ENCODE data around the gene EIF4G2.
"Not testable (repeated sequence)": the region's sequence is repeated elsewhere in the genome, so short reads cannot be mapped to it uniquely, and the experiment has no call there.

The EIF4G2 gene
- total RNA-seq = 1,374 reads per million, percentile 100 among the genes with 10 or more reads in this experiment

- peak; percentile 96 for DNase-seq
Observed at GRCh38 chr11:10808553-10809372, at the start of gene EIF4G2. EIF4G2 (minus strand) TSS chr11:10808926.

- DNase-seq = peak; percentile 90
Observed at GRCh38 chr11:10857709-10858438, 49.1 kb upstream of the EIF4G2 start, which contains the start of gene ZBED5. ZBED5 (minus strand) TSS chr11:10858053; CDS start chr11:10854945, 3,108 bp downstream.

- no peak for DNase-seq
Observed at GRCh38 chr11:10857459-10857708, 48.7 kb upstream of the EIF4G2 start.

- DNase-seq = no peak
Observed at GRCh38 chr11:10856689-10857458, 48.1 kb upstream of the EIF4G2 start.

- DNase-seq = no peak
Observed at GRCh38 chr11:10855295-10855694, 46.6 kb upstream of the EIF4G2 start.

GRCh38 chr11:10847960-10848860 is 39.5 kb upstream of the EIF4G2 start:
- no peak for DNase-seq

GRCh38 chr11:10846660-10847059 is 37.9 kb upstream of the EIF4G2 start:
- no peak for DNase-seq

GRCh38 chr11:10845589-10845988 is 36.9 kb upstream of the EIF4G2 start:
- DNase-seq = no peak

GRCh38 chr11:10844796-10845195 is 36.1 kb upstream of the EIF4G2 start:
- no peak for DNase-seq

GRCh38 chr11:10844356-10844755 is 35.6 kb upstream of the EIF4G2 start:
- DNase-seq = no peak

GRCh38 chr11:10838881-10839280 is 30.2 kb upstream of the EIF4G2 start:
- no peak for DNase-seq

- no peak for DNase-seq
Observed at GRCh38 chr11:10838083-10838482, 29.4 kb upstream of the EIF4G2 start.

- not testable (repeated sequence) for DNase-seq
Observed at GRCh38 chr11:10836884-10837283, 28.2 kb upstream of the EIF4G2 start.

- DNase-seq = no peak
Observed at GRCh38 chr11:10829139-10829538, 20.4 kb upstream of the EIF4G2 start.

- no peak for DNase-seq
Observed at GRCh38 chr11:10828402-10828801, 19.7 kb upstream of the EIF4G2 start.

- DNase-seq = no peak
Observed at GRCh38 chr11:10824888-10825287, 16.2 kb upstream of the EIF4G2 start.

GRCh38 chr11:10823152-10823579 is 14.4 kb upstream of the EIF4G2 start:
- DNase-seq = no peak

- DNase-seq = not testable (repeated sequence)
Observed at GRCh38 chr11:10822491-10822890, 13.8 kb upstream of the EIF4G2 start.

- no peak for DNase-seq
Observed at GRCh38 chr11:10818594-10818993, 9.9 kb upstream of the EIF4G2 start.

- no peak for DNase-seq
Observed at GRCh38 chr11:10813945-10814344, 5.2 kb upstream of the EIF4G2 start.

GRCh38 chr11:10809373-10810160 is 841 bp upstream of the EIF4G2 start:
- peak; percentile 35 for DNase-seq

GRCh38 chr11:10808235-10808552 is 532 bp downstream of the EIF4G2 start:
- no peak for DNase-seq
